22Rv1 (cell line): ENCODE results near the gene BMP2K.

ENCODE experiments used
- H3K27ac ChIP-seq: fragments of 450-650 bp; 2 replicates; pipeline ENCODE4 v1.5.1; 2017
- CTCF ChIP-seq: fragments of 450-650 bp; IDR thresholded peaks from 2 replicates; pipeline ENCODE4 v1.5.1; 2017; ENCODE audit warnings: mild to moderate bottlenecking
- ZFX ChIP-seq: fragments of 450-650 bp; IDR thresholded peaks from 2 replicates; pipeline ENCODE4 v1.6.1; 2017; ENCODE audit warnings: antibody characterized with exemption, borderline replicate concordance

BMP2K gene

GRCh38 chr4:78763763-78764387, 12.3 kb upstream of the BMP2K start:
- H3K27ac ChIP-seq, result no peak overlapping the region
- TF ChIP-seq ZFX, result no peak
- TF ChIP-seq CTCF, result no peak

GRCh38 chr4:78764498-78764961, 11.6 kb upstream of the BMP2K start:
- H3K27ac ChIP-seq, result no peak overlapping the region
- no peak for TF ChIP-seq CTCF
- no peak for TF ChIP-seq ZFX

- TF ChIP-seq CTCF, result no peak
- no peak for TF ChIP-seq ZFX
- H3K27ac ChIP-seq, result no peak overlapping the region
These were observed 10.6 kb upstream of the BMP2K start for GRCh38 chr4:78765432-78766006.

- no peak overlapping the region for H3K27ac ChIP-seq
- no peak for TF ChIP-seq ZFX
- TF ChIP-seq CTCF, result no peak
These were observed 10.1 kb upstream of the BMP2K start for GRCh38 chr4:78766026-78766425.

GRCh38 chr4:78766650-78767049, 9.5 kb upstream of the BMP2K start:
- TF ChIP-seq ZFX, result no peak
- no peak for TF ChIP-seq CTCF
- no peak overlapping the region for H3K27ac ChIP-seq

- H3K27ac ChIP-seq, result no peak overlapping the region
These were observed 8.8 kb upstream of the BMP2K start for GRCh38 chr4:78767350-78767749.

More at GRCh38 chr4:78767350-78767749, 8.8 kb upstream of the BMP2K start:
- TF ChIP-seq ZFX (no peak), CTCF (no peak)
